ENCODE data around the gene GRM7. TPM values are rescaled to one million over a fixed set of nuclear protein-coding genes. Genes with fewer than 3 reads are reported as not detected.

The GRM7 gene
- total and polyA plus RNA-seq, 2 experiments from 2014 or later = 0.40 TPM; not detected in 1

- Mint-ChIP-seq H3K36me3 (ENCODE audit: low read depth) (no peaks in the 10 kb centered on the region; the same call in 2 of the 3 replicates), H3K27ac (no peak overlapping the region), H3K4me1 (peaks cover 5% of the 10 kb centered on the region; the same call in 2 of the 3 replicates), H3K4me3 (no peak overlapping the region), H3K27me3 (ENCODE audit: insufficient read depth, low read depth, poor library complexity) (no peaks in the 10 kb centered on the region), H3K9me3 (peaks cover 78% of the 10 kb centered on the region)
- no peaks in the 10 kb centered on the region for H4K20me1 ChIP-seq (replicated peaks; ENCODE audit: insufficient read depth)
- TF ChIP-seq ETS1 (IDR thresholded peaks at IDR 0.05) (no peak), POLR2AphosphoS5 (IDR thresholded peaks at IDR 0.05; ENCODE audit: low read depth) (no peak), JUNB (IDR thresholded peaks at IDR 0.05; ENCODE audit: unreplicated experiment) (no peak), ZNF114 (CRISPR knock-in tag; IDR thresholded peaks at IDR 0.05) (no peak), CREB1 (CRISPR knock-in tag; IDR thresholded peaks at IDR 0.05; ENCODE audit: low read depth) (no peak), NANOG (IDR thresholded peaks at IDR 0.05; ENCODE audit: borderline replicate concordance) (no peak), CTCF (conservative IDR thresholded peaks at IDR 0.05; ENCODE audit: low read depth in 2 of 2) (no peak), ZNF462 (CRISPR knock-in tag; IDR thresholded peaks at IDR 0.05) (no peak), EZH2phosphoT487 (IDR thresholded peaks at IDR 0.05; ENCODE audit: unreplicated experiment) (no peak), REST (IDR thresholded peaks at IDR 0.05; ENCODE audit: unreplicated experiment) (no peak), ZNF331 (CRISPR knock-in tag; IDR thresholded peaks at IDR 0.05; ENCODE audit: low read depth) (no peak), EZH2 (IDR thresholded peaks at IDR 0.05; ENCODE audit: low read depth, unreplicated experiment) (no peak), STAT1 (IDR thresholded peaks at IDR 0.05; ENCODE audit: unreplicated experiment) (no peak)
- H3K27me3 ChIP-seq (ENCODE audit: insufficient read depth) = no peaks in the 10 kb centered on the region
- H3K36me3 ChIP-seq (ENCODE audit: insufficient read depth) = no peaks in the 10 kb centered on the region
- H3K4me1 ChIP-seq (ENCODE audit: insufficient read depth) = 0 out of 2 replicates have a peak, but pooled peaks cover 5% of the 10 kb centered on the region
- H2AFZ ChIP-seq = no peak overlapping the region
- ATAC-seq (no peak), DNase-seq (ENCODE audit: low spot score) (no peak)
- no peaks in the 10 kb centered on the region for H3K9me2 ChIP-seq (ENCODE audit: insufficient read depth)
- H3F3A ChIP-seq (replicated peaks; ENCODE audit: low read depth) = no peaks in the 10 kb centered on the region
- H3K27ac ChIP-seq (ENCODE audit: low read depth) = no peak overlapping the region
- H3K4me2 ChIP-seq = no peak overlapping the region
- H3K4me3 ChIP-seq = no peak overlapping the region
- H3K79me2 ChIP-seq (replicated peaks; ENCODE audit: insufficient read depth) = no peaks in the 10 kb centered on the region
Observed at GRCh38 chr3:7207125-7207524, 346.2 kb downstream of the GRM7 start.
